HG02973 (cell line): ENCODE data around the gene TMEM209.

ENCODE experiments used
- ATAC-seq: cut with Tn5 transposase; IDR thresholded peaks from one replicate; pipeline ENCODE4 v1.9.1; 2021; ENCODE audit warnings: moderate library complexity; ENCODE audit not compliant: unreplicated experiment

Gene TMEM209

DNA sequence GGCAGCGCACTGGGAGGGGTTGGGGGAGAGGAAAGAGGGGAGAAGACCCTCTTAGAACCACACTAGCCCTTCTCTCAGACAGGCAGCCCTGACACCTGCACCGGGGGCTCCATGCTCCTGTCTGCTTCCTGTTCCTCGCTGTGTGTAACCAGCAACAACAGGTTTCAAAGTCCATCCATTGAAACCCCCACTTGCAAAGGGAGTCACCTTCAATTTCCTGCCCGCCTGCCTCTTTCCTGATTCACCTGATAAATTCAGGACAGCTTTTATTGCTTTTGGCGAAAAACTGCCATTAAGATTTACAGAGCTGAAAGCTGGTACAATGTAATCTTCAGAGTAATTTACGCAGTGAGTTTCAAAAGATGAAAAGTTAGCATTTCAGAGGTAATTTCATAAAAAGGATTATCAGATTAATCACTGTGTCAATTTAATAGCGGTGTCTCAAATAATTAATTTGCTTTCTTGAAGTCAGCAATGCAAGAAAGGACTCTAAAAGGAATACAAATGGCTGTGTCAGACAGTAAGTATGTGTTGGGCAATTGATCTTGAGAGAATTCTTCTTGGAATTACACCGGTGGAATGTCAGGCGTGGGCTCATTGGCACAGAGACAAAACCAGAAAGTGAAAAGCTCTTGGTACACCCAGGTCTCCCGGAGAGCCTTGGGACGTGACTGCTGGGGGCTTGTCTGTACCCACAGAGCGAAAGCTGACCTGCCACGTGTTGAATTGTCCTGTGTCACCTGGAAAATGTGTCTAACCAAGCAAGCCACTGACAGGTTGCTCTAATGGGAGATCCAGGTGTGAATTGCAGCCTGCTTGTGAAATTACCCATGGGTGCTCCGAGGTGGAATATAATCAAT is 60.7 kb downstream of the TMEM209 start:
- ATAC-seq, result no peak

DNA sequence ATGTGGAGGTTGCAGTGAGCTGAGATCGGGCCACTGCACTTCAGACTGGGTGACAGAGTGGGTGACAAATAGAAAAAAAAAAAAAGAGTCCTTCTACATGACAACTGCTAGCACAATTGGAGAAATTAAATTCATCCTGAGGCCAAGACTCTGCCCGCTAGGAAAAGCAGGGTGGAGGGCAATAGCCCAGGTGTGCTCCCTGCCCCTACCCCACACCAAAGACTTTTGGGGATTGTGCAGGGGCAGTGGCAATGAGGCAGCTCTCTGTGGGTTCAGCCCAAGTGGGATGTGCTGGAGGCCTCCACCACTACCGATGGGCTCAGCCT is 61.3 kb downstream of the TMEM209 start:
- no peak for ATAC-seq

DNA sequence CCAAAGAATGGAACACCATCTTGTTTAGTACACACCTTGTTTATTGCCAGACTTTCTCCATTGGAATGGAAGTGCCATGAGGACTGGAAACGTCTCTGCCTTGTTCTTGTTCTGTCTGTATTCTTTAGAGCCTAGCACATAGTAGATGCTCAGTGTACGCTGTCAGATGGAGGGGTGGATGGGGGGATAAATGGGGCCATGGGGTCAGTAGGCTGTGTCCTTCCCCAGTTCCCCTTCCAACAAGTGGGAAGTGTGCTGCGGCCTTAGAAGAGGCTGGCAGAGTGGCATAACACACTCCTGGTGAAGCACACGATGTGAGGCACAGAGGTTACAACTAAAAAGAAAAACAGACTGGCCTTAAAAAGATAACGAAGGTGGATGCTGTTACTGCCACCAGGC is 61.9 kb downstream of the TMEM209 start:
- no peak for ATAC-seq

DNA sequence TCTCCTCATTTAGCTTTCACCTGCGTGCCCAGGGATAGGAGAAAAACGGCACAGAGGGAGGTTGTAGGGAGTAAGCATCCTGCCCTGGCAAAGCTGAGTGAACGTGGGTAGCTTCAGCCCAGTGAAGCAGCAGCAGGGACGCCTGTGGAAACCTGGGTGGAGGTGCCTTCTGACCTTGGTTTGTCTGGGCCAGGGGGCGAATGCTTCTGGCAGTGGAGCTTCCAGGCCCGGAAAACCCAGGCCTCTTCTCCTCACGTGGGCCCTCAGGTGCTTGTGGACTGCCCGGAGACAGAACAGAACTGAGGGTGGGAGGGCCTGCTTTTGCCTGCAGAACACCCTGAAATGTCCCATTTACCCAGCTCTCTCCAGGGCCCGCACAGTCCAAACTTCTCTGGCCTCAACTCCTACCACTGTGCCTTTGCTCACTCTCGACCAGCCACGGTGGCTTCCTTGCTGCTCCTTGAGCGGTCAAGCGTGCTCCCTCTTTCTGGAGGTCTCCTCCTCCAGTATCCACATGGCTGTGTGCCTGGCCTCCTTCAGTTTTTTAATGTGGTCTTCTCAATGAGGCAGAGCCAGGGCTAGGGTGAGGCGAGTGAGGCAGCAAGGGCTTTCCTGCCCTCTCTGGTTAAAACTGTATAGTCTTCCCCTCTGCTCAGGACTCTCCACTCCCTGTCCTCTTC is 62.4 kb downstream of the TMEM209 start:
- no peak for ATAC-seq

DNA sequence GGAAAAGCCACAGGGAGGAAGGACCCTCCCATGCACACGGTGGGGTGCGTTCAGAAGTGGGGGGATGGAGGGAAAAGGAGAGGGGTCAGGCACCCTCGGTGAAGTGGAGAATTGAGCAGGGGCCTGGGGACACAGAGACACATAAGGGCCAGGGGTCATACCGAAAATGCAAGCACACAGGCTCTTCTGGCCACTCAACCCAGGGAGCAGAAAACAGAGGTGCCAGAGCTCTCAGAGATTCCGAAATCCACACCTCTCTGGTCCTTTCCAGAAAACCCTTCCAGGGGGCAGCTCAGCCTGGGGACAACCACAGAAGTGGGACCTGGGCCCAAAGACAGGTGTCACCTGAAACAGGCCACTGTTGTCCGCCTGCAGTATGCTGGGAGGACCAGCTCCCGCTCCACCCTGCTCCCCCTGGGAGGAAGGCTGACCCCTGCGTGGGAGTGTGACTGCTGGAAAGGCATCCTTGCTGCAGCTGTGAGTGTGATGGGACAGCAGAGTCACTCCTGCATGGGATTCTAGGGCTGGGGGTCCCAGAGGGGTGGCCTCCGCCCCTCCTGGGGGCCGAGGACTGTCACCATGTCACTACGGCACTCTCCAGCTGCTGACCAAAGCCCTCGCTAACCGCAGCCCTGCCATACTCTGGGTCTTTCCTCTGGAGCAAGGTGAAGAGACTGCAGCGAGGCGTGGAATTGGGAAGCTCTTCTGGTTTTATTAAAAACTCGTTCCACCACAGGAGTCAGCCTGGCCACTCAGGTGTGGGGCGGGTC is 63.1 kb downstream of the TMEM209 start:
- no peak for ATAC-seq

DNA sequence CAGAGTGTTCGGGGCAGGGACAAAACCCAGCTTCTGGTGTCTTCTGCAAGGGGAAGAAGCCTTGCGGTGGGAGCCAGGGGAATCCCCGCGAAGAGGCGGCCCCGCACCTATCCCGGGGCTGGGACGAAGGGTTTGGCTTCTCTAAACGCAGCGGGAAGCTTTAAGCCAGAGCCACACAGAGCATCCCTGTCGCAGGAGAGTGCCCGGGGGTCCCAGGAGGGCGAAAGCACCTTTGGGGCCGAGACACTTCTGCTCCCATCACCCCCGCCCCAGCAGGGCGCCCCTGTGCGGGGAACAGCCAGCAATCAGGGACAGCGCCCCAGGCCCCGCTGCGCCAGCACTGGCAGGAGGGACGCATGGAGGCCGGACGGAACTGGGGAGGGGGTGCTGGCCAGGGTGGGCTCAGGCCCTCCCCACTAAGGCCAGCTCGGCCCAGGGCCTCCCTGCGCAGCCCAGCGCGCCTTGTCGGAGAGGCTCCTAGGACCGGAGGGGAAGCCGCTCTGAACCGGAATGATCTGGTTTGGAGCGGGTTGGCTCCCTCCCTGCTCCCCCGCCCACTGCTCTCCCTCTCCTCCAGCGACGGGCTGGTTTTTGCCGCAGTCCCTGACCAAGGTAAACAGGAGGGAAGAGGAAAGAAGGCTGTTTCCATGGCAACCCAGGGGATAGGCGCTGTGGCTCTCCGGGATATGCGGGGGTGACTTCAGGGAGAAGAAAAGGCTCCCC is 63.9 kb downstream of the TMEM209 start:
- ATAC-seq, result no peak

DNA sequence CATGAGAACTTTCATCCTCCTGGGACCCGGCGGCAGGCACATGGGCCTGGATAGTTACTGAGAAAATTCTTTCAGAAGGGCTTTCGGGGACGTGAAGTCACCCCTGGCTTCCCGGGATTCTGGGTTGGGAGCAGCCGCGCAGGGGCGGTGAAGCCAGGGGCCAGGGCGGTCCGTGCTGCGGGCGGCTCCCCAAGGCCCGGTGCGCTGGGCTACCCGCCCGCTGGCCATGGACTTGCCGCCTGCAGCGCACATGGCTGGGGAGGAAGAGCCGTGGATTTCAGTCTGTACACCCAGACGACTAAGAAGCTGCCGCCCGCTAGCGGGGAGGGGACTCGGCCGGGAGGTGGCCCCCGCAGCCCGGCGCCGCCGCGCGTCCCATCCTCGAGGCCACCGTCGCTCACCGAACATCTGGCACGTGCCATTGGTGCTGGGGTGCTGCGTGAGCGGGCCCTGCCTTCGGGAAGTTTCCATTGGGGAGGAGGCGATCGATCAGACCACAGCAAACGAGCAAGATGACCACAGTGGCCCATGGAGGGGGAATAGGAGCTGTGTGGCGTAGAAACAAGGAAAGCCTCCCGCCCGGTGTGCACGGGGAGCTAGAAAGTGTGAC is 64.5 kb downstream of the TMEM209 start:
- ATAC-seq, result no peak

DNA sequence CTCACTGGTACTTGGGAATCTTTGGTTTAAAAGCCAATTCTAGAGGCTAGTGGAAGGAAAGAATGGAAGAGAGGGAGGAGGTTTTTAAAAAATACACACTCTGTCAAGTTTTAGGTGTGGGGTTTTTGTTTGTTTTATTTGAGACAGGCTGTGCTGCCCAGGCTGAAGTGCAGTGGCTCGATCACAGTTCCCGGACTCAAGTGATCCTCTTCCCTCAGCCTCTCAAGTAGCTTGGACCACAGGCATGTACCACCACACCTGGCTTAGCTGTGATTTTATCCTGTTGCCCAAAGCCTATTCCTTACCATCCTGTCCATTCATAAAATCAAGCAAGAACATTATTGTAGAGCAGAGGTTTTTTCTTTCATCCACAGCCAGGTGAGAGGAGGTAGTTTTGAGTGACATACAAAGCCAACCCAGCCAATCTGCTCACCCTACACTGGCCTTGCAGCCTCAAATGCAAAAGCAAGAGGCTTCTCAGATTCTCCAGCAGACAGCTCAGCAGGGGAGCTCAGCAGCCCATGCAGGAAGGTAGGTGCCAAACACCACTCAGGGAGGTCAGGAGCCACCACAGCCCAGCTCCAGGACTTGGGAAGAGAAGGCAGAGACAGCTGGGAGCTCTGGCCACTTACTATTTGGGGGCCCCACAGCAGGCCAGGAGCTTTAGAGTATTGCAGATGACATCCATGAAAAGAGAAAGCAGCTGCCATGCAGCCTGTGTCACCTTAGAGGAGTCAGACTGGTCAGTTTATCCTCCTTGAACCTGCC is 65.8 kb downstream of the TMEM209 start:
- ATAC-seq, result no peak

DNA sequence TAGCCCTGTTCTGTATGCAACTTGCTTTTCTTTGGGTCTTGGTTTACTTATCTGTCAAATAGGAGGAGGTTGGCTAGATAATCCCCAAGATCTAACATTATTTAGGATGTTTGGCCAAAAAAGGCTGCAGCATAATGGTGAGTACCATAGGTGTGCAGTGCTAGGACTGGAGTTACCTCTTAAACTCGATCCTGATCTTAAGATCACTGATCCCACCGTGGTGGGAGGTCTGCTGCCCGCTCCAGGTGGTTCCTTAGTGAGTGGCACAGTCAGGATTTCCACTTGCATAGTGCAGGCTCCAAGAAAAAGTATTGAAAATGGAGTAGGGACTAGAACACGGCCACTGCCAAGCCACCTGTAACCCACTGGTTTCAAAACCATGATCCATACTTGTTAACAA is 68.0 kb downstream of the TMEM209 start:
- no peak for ATAC-seq

DNA sequence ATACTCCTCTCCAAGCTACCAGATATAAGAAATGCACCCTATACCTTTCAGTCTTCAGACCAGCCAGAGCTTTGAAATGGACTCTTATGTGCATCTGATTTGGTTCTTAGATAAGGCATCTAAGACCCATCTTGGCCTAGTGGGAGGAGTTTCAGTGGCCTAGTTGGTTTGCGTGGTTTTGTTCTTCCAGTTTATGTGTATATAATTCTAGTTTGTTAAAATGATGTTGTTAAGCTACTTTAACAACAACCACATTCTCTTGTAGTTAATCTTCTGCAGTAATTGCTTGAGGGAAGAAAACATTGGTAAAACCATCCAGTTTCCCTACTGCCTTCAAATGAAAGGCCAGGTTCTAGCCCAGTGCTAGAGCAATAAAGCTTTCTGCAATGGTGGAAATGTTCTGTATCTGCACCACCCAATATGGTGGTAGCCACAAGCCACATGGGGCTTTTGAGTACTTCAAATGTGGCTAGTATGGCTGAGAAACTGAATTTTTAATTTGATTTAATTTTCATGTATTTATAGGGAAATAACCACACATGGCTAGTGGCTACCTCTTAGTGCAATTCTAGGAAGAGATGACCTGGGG is 68.5 kb downstream of the TMEM209 start:
- no peak for ATAC-seq

DNA sequence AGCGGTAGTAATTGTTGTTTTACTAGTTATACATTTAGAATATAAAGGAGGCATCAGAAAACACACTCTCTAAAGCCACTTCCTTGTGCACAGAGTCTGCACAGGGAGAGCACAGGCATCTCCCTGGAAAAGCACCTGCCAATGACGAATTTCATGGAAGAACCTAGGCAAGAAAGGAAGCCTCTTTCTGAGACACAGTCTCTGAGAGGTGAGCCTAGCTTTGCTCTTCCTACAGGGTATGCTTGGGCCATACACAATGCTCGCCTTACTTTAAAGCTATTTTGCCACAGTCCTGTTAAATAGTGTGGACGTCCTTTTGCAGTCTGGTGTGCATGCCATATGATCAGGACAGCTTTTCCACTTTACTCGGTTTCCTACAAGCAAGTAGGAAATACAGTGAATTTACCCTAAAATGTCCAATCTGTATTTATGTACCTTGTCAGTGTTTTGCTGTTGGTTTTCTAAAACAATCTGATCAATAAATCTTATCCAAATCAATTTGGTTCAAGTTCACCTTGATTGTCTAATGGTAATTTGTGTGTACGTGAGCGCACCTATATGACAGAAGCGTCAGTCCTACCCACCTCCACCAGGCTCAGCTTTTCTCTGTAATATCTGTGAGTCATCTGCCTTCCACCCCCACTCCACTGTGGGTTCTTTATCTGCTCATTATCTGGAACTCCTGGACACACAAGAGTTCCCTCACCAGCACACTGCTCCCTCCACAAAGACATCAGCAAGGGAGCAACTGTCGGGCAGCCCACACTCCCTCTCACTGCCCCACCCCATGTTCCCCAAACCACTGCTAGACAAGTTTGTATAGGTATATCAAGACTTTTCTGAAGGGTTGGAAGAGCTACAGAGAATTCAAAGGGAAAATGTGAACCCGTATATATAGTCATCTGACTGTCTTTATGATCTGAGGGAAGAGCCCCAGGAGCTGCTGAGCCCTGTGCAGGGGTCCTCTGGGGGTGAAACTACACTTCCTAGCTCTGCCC is 69.7 kb downstream of the TMEM209 start:
- no peak for ATAC-seq

DNA sequence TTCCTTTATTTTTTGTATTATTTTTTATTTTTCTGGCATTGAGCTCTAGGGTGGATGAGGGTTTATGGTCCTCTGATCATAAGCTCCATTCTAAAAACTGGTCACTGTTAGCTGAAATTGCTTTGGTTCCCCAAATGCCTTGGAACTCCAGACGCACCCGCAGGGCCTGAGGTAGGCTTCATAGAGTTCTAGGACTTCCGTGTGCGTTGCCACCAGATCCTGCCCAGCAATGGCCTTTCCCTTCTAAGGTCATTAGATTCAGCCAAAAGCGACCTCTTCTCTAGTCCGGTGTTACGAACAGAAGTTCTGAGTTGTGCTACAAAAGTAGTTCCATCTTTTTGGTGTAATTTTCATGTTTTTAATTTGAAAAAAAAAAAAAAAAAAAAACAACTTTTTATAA is 70.5 kb downstream of the TMEM209 start:
- no peak for ATAC-seq

DNA sequence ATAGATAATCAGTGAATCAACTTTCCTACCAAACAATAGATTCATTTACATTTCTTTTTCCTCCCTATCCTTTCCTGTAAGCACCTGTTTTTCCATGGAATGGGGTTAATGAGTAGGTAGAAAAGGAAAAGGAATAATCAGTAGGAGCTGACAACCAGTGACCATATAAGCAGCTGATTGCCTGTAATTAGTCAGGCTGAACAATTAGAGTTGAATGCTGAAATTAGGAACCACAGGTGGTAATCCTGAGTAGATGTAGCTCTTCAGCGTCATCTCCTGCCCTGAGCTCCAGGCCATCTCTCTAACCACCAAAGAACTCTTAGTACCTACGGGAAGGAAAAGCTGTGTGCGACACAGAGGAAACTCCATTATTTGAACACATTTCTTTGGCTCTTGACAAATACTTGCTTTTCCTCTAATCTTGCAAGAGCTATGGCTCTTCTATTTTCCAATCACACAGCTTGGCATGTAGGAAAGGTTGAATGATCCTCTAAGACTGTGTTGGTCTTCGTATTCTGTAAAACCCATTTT is 71.0 kb downstream of the TMEM209 start:
- no peak for ATAC-seq

DNA sequence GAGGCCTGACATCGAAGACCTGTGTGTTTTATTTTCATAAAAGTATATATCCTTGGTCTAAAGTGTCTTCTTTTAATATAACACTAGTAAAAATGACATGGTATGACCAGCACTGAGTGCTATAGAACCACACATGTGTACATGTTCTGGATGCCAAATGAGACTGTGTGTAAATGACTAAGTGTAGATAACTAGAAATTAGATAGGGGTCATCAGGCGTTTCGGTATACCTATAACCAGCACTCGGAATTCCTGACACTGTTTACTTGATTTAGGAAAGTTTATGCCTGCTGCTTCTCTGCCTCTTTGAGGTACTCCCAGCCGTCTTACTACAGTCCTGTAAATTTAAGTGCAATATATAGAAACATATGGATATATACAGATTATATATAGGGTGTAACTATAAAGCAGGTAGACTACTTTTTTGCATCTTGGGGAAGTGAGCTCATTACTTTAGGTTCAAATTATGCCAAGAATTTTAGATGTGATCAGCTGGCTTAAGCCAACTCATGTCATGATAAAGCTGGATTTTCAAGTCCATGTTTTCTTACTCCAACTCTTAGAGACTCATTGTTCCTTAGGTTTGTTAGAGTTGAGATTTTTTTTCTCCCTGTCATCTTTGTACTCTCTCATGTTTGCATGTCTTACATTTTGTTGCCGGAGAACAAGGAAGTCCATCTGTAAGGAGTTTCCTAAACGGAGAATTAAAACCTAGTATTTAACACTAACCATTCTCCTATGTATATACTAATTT is 72.0 kb downstream of the TMEM209 start:
- no peak for ATAC-seq

DNA sequence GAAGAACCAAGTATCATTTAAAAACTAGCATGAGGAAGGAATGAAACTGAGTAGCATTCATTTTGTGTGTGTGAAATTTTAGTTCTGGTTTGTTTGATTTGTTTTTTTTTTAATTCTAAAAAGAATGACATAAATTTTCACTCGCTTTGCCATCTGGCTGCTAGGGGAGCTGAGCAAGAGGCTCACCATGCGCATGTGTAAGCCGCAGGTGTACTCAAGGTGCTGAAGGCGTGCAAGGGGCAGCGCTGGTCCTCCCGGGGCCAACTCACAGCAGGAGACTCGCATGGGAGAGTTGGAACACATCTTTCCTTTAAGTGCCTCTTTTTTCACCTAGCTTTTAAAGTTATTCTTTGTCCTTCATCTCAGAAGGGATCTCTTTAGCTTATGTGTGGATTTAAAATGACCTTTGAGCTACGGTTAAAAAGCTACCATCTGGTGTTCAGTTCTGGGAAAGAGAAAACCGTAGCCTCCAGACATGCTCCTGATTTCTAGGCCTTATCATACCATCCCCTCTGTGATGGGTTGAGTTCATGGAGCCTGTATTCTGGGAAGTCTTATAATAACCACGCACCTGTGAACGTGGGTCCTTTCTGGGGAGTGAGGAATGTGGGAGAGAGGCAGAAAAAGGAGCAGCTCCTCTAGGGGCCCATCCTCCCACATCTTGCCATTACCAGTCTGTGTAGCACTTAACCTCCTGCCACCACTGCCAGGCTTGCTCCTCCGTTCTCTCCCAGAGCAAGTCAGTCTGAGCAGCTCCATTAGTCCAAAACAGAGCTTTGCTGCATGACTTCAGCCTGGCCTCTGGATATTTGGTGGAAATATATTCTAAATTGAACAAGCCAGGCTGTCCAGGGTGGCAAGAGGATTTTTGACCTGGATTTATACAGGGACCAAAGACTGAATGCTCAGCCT is 73.0 kb downstream of the TMEM209 start:
- no peak for ATAC-seq

DNA sequence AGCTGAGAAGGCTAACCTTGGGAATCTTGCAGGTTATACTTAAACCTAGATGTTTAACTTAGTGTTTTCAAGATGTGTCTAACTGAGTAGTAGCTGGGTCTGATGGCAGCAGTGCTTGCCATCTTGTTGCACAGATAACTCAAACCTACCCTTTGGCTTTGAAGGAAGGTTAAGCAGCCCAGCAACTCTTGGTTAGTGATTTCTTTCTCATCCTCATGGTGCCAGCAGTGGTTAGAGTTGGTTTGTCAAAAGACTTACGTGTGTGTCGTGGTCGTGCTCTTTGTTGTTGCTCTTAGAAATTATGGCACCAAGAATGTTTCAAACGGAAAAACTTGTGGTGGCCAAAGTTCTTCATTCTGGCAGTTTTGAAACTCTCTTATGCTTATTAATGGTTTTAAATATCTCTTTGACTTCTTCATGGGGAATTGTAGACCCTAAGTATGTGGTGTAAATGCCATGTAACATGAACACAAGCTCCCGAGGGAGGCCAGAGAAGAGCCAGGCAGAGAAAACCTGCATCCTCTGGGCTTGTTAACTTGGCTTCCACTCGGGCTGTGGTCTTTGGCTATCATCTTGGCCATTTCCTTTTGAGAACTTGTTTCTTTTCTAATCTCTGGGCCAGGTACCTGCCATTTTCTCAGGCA is 73.9 kb downstream of the TMEM209 start:
- ATAC-seq, result no peak
